Tibial artery (tissue), 4 donors: ENCODE measurements around the gene ID3.

Experiments
- DNase-seq, 2 donors: peaks; one replicate each; pipeline ENCODE4 v3.0.0-alpha.2; 2019
- H3K27ac ChIP-seq, 2 donors: fragments of 200-600 bp; sonication (generic) in 1 of 2; 1 replicate in 1 of 2; 2 replicates in 1 of 2; pipeline ENCODE4 v1.5.1; 2018 to 2019; ENCODE audit warnings: mild to moderate bottlenecking in 1 of 2
- H3K27me3 ChIP-seq, 2 donors: fragments of 200-600 bp; sonication (generic) in 1 of 2; one replicate each; pipeline versions ENCODE4 v1.5.1 to v1.6.0; 2016 to 2019
- H3K36me3 ChIP-seq, 3 donors: fragments of 200-600 bp; sonication (generic) in 2 of 3; one replicate each; pipeline ENCODE4 v1.5.1; 2016 to 2019; ENCODE audit warnings: mild to moderate bottlenecking in 2 of 3
- H3K4me1 ChIP-seq, 4 donors: fragments of 200-600 bp; sonication (generic) in 2 of 4; 1 replicate in 3 of 4; 2 replicates in 1 of 4; pipeline ENCODE4 v1.5.1; 2016 to 2019
- H3K4me3 ChIP-seq, 2 donors: fragments of 200-600 bp; sonication (generic) in 1 of 2; 1 replicate in 1 of 2; 2 replicates in 1 of 2; pipeline ENCODE4 v1.5.1; 2018 to 2019; ENCODE audit warnings: mild to moderate bottlenecking in 2 of 2
- H3K9me3 ChIP-seq, 3 donors: fragments of 200-600 bp; sonication (generic) in 1 of 3; one replicate each; pipeline ENCODE4 v1.5.1; 2016 to 2019
- intact Hi-C: fragments of 100-400 bp; cut with DNase I; formaldehyde crosslinking; loops from one replicate; pipeline ENCODE4 v1.15.0; 2023; ENCODE audit warnings: low total_unique reads
- TF ChIP-seq, protein P1 (sequence below), 2 experiments: fragments of 200-600 bp in 1 of 2; fragments of 450-650 bp in 1 of 2; IDR thresholded peaks; one replicate each; pipeline ENCODE4 v1.5.1; 2017 to 2019; ENCODE audit warnings: antibody characterized with exemption in 2 of 2, mild to moderate bottlenecking in 1 of 2, moderate library complexity in 1 of 2

Gene ID3

DNA sequence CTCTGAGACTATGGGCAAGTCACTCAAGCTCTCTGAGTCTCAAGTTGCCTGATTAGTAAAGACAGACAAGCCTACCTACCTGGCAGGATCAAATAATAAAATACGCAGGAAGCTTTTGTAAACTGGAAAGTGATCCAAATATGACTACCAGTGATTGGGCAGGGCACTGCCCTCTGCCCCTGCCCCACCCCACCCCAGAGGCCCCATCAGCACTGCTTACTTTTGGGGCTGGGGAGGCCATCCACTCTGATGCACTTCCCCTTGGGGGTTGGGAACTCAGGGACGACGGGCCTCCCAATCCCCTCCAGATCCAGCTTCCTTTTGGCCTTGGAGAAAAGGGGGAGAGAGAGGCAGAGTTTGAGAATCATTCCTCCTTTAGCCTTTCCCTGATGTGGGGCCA, 35.1 kb downstream of the ID3 start:
- H3K36me3 ChIP-seq: no peaks in the 10 kb centered on the region
- no peak overlapping the region for H3K27ac ChIP-seq
- H3K9me3 ChIP-seq: no peaks in the 10 kb centered on the region
- H3K4me3 ChIP-seq: no peak overlapping the region
- intact Hi-C loops: no loop called here
- TF ChIP-seq, protein P1, sequence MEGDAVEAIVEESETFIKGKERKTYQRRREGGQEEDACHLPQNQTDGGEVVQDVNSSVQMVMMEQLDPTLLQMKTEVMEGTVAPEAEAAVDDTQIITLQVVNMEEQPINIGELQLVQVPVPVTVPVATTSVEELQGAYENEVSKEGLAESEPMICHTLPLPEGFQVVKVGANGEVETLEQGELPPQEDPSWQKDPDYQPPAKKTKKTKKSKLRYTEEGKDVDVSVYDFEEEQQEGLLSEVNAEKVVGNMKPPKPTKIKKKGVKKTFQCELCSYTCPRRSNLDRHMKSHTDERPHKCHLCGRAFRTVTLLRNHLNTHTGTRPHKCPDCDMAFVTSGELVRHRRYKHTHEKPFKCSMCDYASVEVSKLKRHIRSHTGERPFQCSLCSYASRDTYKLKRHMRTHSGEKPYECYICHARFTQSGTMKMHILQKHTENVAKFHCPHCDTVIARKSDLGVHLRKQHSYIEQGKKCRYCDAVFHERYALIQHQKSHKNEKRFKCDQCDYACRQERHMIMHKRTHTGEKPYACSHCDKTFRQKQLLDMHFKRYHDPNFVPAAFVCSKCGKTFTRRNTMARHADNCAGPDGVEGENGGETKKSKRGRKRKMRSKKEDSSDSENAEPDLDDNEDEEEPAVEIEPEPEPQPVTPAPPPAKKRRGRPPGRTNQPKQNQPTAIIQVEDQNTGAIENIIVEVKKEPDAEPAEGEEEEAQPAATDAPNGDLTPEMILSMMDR (IDR thresholded peaks at IDR 0.05): no peak
- no peak for DNase-seq
- H3K4me1 ChIP-seq: peaks cover 0 to 14% (median 4%) of the 10 kb centered on the region in 4 donors
- peaks cover 0 to 35% of the 10 kb centered on the region in 2 donors for H3K27me3 ChIP-seq

GRCh38 chr1:23522244-23522982, 36.9 kb downstream of the ID3 start:
- no peak overlapping the region for H3K4me3 ChIP-seq
- TF ChIP-seq, protein P1 (IDR thresholded peaks at IDR 0.05): no peak
- H3K27ac ChIP-seq: no peak overlapping the region
- H3K36me3 ChIP-seq: no peaks in the 10 kb centered on the region
- no peaks in the 10 kb centered on the region for H3K9me3 ChIP-seq
- peaks cover 0 to 20% of the 10 kb centered on the region in 2 donors for H3K27me3 ChIP-seq
- no peak for DNase-seq
- intact Hi-C loops: no loop called here
- H3K4me1 ChIP-seq: no peaks in the 10 kb centered on the region

DNA sequence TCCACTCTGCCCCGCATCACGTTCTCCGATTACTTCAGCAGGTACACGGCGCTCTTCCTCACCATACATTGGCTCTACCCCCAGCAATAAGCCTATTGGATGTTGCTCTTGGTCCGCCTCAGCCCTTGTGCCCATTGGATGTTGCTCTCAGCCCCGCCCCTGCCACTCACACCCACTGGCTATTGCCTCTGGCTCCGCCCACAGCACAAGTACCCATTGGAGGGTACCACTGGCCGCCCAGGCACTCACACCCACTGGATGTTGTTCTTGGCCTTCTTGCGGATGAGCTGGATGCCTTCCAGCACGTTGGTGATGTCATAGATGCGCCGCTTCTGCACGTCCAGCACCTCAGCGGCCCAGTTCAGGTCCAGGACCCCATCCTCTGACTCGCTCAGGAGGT, 37.7 kb downstream of the ID3 start:
- Histone ChIP-seq H3K4me1 (no peaks in the 10 kb centered on the region), H3K9me3 (no peaks in the 10 kb centered on the region), H3K4me3 (no peak overlapping the region), H3K36me3 (no peaks in the 10 kb centered on the region), H3K27ac (no peak overlapping the region), H3K27me3 (peaks cover 0 to 12% of the 10 kb centered on the region in 2 donors)
- intact Hi-C loops: no loop called here
- DNase-seq: no peak
- TF ChIP-seq, protein P1 (IDR thresholded peaks at IDR 0.05): no peak

GRCh38 chr1:23517581-23517980, 41.7 kb downstream of the ID3 start:
- intact Hi-C loops: loop anchor here (10.0 kb wide), 1 partner anchor 893 kb away; no protein-coding TSS in a partner anchor
- TF ChIP-seq, protein P1 (IDR thresholded peaks at IDR 0.05): no peak

GRCh38 chr1:23515905-23516304, 43.4 kb downstream of the ID3 start:
- H3K9me3 ChIP-seq: no peaks in the 10 kb centered on the region
- intact Hi-C loops: loop anchor here (10.0 kb wide), 1 partner anchor 891 kb away; no protein-coding TSS in a partner anchor
- no peaks in the 10 kb centered on the region for H3K27me3 ChIP-seq
- H3K27ac ChIP-seq: no peak overlapping the region
- DNase-seq: no peak
- TF ChIP-seq, protein P1 (IDR thresholded peaks at IDR 0.05): no peak
- H3K4me3 ChIP-seq: no peak overlapping the region
- H3K36me3 ChIP-seq: no peaks in the 10 kb centered on the region
- H3K4me1 ChIP-seq: no peaks in the 10 kb centered on the region

More at GRCh38 chr1:23517581-23517980, 41.7 kb downstream of the ID3 start:
- no peak overlapping the region for H3K27ac ChIP-seq
- H3K9me3 ChIP-seq: no peaks in the 10 kb centered on the region
- no peaks in the 10 kb centered on the region for H3K36me3 ChIP-seq
- H3K4me1 ChIP-seq: no peaks in the 10 kb centered on the region
- H3K27me3 ChIP-seq: no peaks in the 10 kb centered on the region
- H3K4me3 ChIP-seq: no peak overlapping the region
- no peak for DNase-seq
